Dermis microvascular lymphatic vessel endothelial cell (primary cell): ENCODE results near the gene MXD3. TPM values are rescaled to one million over a fixed set of nuclear protein-coding genes. Genes with fewer than 3 reads are reported as not detected.
"Not testable (repeated sequence)": the region's sequence is repeated elsewhere in the genome, so short reads cannot be mapped to it uniquely, and the experiment has no call there.

Source experiments
- DNase-seq, 2 donors: peaks; one replicate each; pipeline versions ENCODE4 v3.0.0 to v3.0.0-alpha.2; 2010; ENCODE audit warnings: low read depth in 2 of 2
- total RNA-seq: library from RNA; depleted of rRNA; stranded (reverse); fragments of >200 nt; gene quantifications from 2 replicates; pipeline ENCODE4 v1.2.1, GENCODE V29; 2014

The MXD3 gene
- total RNA-seq, 1 donor from 2014 or later: 23.6 TPM

- no peak for DNase-seq
Observed at GRCh38 chr5:177325868-177326381, 14.2 kb upstream of the MXD3 start.

- DNase-seq: no peak
Observed at GRCh38 chr5:177320879-177321278, 9.2 kb upstream of the MXD3 start.

GRCh38 chr5:177319913-177320588 lies 8.4 kb upstream of the MXD3 start:
- no peak for DNase-seq

GRCh38 chr5:177317959-177318377 lies 6.3 kb upstream of the MXD3 start:
- peak; percentile 60 to 80 for DNase-seq

GRCh38 chr5:177316005-177316404 lies 4.3 kb upstream of the MXD3 start:
- no peak for DNase-seq

GRCh38 chr5:177315411-177315810 lies 3.7 kb upstream of the MXD3 start:
- no peak for DNase-seq

- no peak for DNase-seq
Observed at GRCh38 chr5:177314376-177315342, 3.0 kb upstream of the MXD3 start.

GRCh38 chr5:177313561-177314259 lies 2.0 kb upstream of the MXD3 start:
- no peak for DNase-seq

- no peak for DNase-seq
Observed at GRCh38 chr5:177312649-177313181, 1.0 kb upstream of the MXD3 start.

GRCh38 chr5:177311392-177311722 lies 341 bp downstream of the MXD3 start:
- no peak for DNase-seq

- DNase-seq: peak; percentile 87 to 92
Observed at GRCh38 chr5:177310757-177311391, 824 bp downstream of the MXD3 start.

- no peak for DNase-seq
Observed at GRCh38 chr5:177310332-177310731, 1.4 kb downstream of the MXD3 start.

GRCh38 chr5:177309351-177310191 lies 2.1 kb downstream of the MXD3 start:
- DNase-seq: peak; percentile 45 to 82

GRCh38 chr5:177308740-177309139 lies 3.0 kb downstream of the MXD3 start:
- no peak for DNase-seq

GRCh38 chr5:177307544-177308363 lies 3.9 kb downstream of the MXD3 start:
- DNase-seq: no peak

- peak; percentile 62 to 70 for DNase-seq
Observed at GRCh38 chr5:177306674-177307543, 4.8 kb downstream of the MXD3 start.

- not testable (repeated sequence) for DNase-seq
Observed at GRCh38 chr5:177306103-177306640, 5.5 kb downstream of the MXD3 start.
